ENCODE measurements around the gene ARHGAP23. TPM values are rescaled to one million over a fixed set of nuclear protein-coding genes. Genes with fewer than 3 reads are reported as not detected.

Gene ARHGAP23
- polyA plus RNA-seq, 1 donor (not counting 4 experiments of a cell fraction or from before 2014, with no cell fraction given) = 6.1 TPM

DNA sequence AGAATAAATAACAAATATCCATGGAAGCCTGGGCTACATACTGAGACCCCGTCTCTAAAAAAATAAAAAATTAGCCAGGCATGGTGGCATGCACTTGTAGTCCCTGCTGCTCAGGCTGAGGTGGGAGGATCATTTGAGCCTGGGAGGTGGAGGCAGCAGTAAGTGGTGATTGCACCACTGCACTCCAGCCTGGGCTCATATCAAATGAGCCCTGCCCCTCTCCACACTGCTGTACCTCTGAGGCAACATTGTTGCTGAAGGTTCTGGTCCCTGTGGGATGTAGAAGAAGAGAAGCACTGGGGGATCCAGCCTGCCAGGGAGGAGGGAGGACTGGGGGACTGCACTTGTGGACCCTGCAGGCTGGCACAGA, 11.4 kb upstream of the ARHGAP23 start:
- DNase-seq (ENCODE audit: low read depth, low spot score) (no peak), FAIRE-seq (no peak)
- no peaks in the 10 kb centered on the region for H3K9me1 ChIP-seq (ENCODE audit: control insufficient read depth, extremely low read depth, insufficient read depth, low read length)
- H3K9me3 ChIP-seq (ENCODE audit: control insufficient read depth, low read depth, low read length) = no peaks in the 10 kb centered on the region
- no peak overlapping the region for H3K4me3 ChIP-seq (ENCODE audit: control insufficient read depth in 2 of 3, extremely low read depth in 1 of 3, insufficient read depth in 2 of 3, low read depth in 1 of 3, low read length in 3 of 3)
- H3K9ac ChIP-seq (ENCODE audit: control insufficient read depth, extremely low read depth, insufficient read depth, low read length) = no peak overlapping the region
- H3K27ac ChIP-seq (ENCODE audit: control insufficient read depth, insufficient read depth, low read length) = no peak overlapping the region
- H3K4me2 ChIP-seq (ENCODE audit: control insufficient read depth, extremely low read depth, insufficient read depth, low read depth, low read length) = no peak overlapping the region
- peaks cover 48% of the 10 kb centered on the region for H3K27me3 ChIP-seq (ENCODE audit: control insufficient read depth, extremely low read depth, insufficient read depth, low read length)
- H3K79me2 ChIP-seq (ENCODE audit: control insufficient read depth, insufficient read depth, low read length) = no peaks in the 10 kb centered on the region
- no peak overlapping the region for H2AFZ ChIP-seq (ENCODE audit: control insufficient read depth, low read length)
- dilution Hi-C loops (cut with MboI; ENCODE audit: extremely low pct_ligation_motif_present, low sequenced_read_pairs) = no loop called here
- H3K4me1 ChIP-seq (ENCODE audit: control insufficient read depth, extremely low read depth, insufficient read depth, low read length) = peaks cover 10% of the 10 kb centered on the region
- H4K20me1 ChIP-seq (ENCODE audit: control insufficient read depth, extremely low read depth, insufficient read depth, low read length) = no peaks in the 10 kb centered on the region
- no peaks in the 10 kb centered on the region for H3K36me3 ChIP-seq (ENCODE audit: control insufficient read depth in 2 of 2, extremely low read depth in 1 of 2, insufficient read depth in 2 of 2, low read length in 2 of 2)
- TF ChIP-seq, protein P1, sequence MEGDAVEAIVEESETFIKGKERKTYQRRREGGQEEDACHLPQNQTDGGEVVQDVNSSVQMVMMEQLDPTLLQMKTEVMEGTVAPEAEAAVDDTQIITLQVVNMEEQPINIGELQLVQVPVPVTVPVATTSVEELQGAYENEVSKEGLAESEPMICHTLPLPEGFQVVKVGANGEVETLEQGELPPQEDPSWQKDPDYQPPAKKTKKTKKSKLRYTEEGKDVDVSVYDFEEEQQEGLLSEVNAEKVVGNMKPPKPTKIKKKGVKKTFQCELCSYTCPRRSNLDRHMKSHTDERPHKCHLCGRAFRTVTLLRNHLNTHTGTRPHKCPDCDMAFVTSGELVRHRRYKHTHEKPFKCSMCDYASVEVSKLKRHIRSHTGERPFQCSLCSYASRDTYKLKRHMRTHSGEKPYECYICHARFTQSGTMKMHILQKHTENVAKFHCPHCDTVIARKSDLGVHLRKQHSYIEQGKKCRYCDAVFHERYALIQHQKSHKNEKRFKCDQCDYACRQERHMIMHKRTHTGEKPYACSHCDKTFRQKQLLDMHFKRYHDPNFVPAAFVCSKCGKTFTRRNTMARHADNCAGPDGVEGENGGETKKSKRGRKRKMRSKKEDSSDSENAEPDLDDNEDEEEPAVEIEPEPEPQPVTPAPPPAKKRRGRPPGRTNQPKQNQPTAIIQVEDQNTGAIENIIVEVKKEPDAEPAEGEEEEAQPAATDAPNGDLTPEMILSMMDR (optimal IDR thresholded peaks at IDR 0.05 in 1 of 3, IDR thresholded peaks at IDR 0.05 in 1 of 3, conservative IDR thresholded peaks at IDR 0.05 in 1 of 3; ENCODE audit: extremely low read depth in 1 of 3, insufficient read depth in 2 of 3, low read length in 3 of 3) = no peak
- no peak for TF ChIP-seq EZH2 (IDR thresholded peaks at IDR 0.05; ENCODE audit: low read length)

DNA sequence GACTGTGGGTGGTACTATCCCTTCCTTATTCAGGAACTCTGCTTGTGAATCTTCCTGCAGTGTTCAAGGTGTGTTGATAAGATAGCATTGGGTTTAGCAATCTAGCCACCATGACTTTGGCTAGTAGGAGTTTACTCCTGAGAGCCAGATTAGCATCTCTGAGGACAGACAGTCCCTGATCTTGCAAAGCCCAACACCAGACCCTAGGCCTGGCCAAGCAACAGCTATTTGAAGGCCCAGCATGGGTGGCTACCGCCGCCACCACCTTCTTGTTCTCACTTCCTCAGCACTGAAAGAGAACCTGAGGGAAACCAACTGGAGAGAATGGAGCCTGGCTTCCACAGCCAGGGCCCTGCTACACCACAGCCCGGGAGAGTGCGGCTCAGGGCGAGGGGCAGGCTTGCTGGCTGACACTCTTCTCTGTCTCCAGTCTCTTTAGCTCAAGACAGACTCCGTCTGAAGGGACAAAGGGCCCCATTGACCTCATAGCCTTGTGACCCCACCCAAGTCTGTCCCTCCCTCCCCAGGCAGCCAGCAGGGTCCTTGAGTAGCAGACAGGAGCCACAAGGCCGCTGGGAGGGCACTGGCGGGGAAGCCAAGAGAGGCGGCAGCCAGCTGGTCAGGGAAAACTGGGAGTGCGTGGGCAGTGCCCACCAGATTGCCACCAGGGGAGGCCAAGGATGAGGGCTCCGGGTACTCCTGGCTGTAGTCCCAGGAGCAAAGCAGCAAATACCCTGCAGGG, 10.9 kb upstream of the ARHGAP23 start:
- no peak overlapping the region for H3K27ac ChIP-seq (ENCODE audit: control insufficient read depth, insufficient read depth, low read length)
- no peak overlapping the region for H3K4me2 ChIP-seq (ENCODE audit: control insufficient read depth, extremely low read depth, insufficient read depth, low read depth, low read length)
- no peak overlapping the region for H3K9ac ChIP-seq (ENCODE audit: control insufficient read depth, extremely low read depth, insufficient read depth, low read length)
- no peaks in the 10 kb centered on the region for H3K9me3 ChIP-seq (ENCODE audit: control insufficient read depth, low read depth, low read length)
- H3K36me3 ChIP-seq (ENCODE audit: control insufficient read depth in 2 of 2, extremely low read depth in 1 of 2, insufficient read depth in 2 of 2, low read length in 2 of 2) = no peaks in the 10 kb centered on the region
- FAIRE-seq = no peak
- DNase-seq (ENCODE audit: low read depth, low spot score) = no peak
- H3K9me1 ChIP-seq (ENCODE audit: control insufficient read depth, extremely low read depth, insufficient read depth, low read length) = no peaks in the 10 kb centered on the region
- dilution Hi-C loops (cut with MboI; ENCODE audit: extremely low pct_ligation_motif_present, low sequenced_read_pairs) = no loop called here
- H3K4me3 ChIP-seq (ENCODE audit: control insufficient read depth in 2 of 3, extremely low read depth in 1 of 3, insufficient read depth in 2 of 3, low read depth in 1 of 3, low read length in 3 of 3) = no peak overlapping the region
- no peak for TF ChIP-seq EZH2 (IDR thresholded peaks at IDR 0.05; ENCODE audit: low read length)
- TF ChIP-seq, protein P1 (optimal IDR thresholded peaks at IDR 0.05 in 1 of 3, IDR thresholded peaks at IDR 0.05 in 1 of 3, conservative IDR thresholded peaks at IDR 0.05 in 1 of 3; ENCODE audit: extremely low read depth in 1 of 3, insufficient read depth in 2 of 3, low read length in 3 of 3) = no peak
- H2AFZ ChIP-seq (ENCODE audit: control insufficient read depth, low read length) = no peak overlapping the region
- peaks cover 10% of the 10 kb centered on the region for H3K4me1 ChIP-seq (ENCODE audit: control insufficient read depth, extremely low read depth, insufficient read depth, low read length)
- no peaks in the 10 kb centered on the region for H3K79me2 ChIP-seq (ENCODE audit: control insufficient read depth, insufficient read depth, low read length)
- H3K27me3 ChIP-seq (ENCODE audit: control insufficient read depth, extremely low read depth, insufficient read depth, low read length) = peaks cover 54% of the 10 kb centered on the region
- no peaks in the 10 kb centered on the region for H4K20me1 ChIP-seq (ENCODE audit: control insufficient read depth, extremely low read depth, insufficient read depth, low read length)

Measured in keratinocyte (primary cell).